Activated CD4-positive, alpha-beta T cell treated with anti-CD3 and anti-CD28 coated beads for 24 hours (primary cell): ENCODE data around the gene FOXE1.
A peak's percentile ranks its signal among the peaks of the same experiment; 100 is the strongest.

ENCODE experiments used
- DNase-seq, 2 donors: peaks; one replicate each; pipeline ENCODE4 v3.0.0-alpha.2; 2020; ENCODE audit warnings: low read depth in 2 of 2

FOXE1 gene

DNA sequence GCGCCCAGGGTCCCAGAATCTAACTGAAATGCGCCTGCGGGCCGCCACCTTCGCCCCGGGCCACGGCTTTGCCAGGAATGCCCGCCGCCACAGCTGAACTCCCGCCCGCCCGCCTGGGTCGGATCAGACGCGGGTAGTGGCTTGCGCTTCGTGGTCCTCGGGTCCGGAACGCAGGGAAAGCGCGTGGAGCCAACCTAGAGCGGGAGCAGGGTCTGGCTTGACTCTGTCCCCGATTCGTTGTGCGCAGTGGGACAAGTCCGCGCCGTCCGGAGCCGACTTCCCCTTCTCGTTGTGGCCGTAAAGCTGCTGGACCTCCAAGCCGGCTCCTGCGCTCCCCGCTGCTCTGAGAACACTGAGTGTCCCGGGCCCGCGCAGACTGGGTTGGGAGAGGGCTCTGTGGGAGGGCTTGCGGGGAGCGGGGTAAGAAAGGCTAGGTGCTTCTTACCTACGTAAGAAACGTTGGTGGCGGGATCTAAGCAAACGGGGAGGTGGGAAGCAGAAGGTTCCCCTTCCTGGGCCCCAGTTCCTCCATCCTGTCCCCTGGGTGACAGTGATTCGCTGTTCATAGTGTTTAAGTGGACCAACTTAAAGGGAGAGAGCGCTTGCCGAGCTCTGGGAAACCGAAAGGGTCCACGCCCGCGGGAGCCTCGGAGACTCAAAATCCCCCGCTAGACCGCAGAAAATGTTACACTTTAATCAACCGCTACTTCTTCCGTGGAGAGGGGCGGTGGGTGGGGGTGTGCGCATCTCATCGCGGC lies 4.4 kb upstream of the FOXE1 start:
- DNase-seq: no peak

DNA sequence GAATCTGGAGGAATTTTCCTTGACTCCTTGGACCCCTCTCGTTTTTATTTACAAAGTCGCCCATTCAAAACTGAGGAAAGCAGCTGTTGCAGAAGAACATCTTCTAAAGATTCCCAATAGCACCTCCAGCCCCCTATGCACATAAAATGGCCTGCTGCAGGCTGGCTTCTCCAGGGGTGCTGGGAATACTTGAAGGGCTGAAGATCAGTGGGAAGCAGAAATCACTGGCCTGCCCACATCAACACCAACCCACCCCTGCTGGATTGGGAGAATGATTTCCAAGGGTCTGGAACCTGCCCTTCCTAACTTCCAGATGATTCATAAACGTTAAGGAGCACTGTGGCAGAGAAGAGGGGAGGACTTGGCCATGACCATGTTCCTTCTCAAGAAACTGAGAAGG lies 3.0 kb upstream of the FOXE1 start:
- DNase-seq: no peak

DNA sequence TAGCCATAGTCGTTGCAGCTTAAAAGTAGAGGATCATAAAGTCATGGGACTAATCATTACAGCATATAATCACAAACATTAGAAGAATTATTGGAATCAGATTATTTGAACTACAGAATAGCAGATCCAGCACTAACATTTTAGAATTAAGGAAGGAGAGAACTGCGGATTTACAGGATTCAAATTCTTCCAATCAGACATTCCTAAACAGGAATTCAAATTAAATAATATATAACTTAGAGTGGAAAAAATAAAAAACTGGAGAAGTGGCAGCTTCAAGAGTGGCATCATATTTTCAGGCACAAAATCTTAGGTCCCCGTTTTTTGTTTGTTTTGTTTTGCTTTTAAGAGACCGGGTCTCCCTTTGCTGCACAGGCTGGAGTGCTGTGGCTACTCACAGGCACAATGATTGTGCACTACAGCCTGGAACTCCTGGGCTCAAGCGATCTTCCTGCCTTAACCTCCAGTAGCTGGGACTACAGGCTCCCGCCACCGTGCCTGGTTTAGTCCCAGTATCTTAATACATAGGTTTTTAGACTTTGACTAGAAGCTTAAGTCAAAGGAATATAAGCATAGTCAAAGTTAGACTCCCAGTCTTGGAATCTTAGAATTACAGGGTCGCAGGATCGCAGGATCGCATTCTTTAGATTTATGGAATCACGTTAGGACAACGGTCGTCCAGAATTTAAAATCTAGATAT lies 2.1 kb upstream of the FOXE1 start:
- no peak for DNase-seq

DNA sequence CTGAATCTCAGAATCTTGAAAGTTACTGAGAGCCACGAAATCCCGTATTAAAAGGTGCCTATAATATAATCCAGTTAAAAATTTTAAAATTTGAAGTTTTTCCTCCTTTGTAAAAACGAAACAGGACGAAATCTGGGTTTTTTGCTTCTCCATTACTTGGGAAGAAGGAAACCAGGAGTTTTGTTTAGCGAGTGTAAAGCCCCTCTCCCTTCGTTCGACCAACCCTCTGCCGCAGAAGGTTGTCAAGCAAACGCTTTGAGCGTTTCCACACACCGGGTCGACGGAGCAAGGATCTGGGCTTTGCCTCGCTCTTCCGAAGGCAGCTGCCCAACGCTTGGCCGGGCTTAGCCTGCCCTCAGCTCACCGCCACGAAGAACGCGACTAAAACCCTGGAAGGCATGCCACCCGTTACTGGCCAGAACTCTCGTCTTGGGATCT lies 1.6 kb upstream of the FOXE1 start:
- DNase-seq: no peak

DNA sequence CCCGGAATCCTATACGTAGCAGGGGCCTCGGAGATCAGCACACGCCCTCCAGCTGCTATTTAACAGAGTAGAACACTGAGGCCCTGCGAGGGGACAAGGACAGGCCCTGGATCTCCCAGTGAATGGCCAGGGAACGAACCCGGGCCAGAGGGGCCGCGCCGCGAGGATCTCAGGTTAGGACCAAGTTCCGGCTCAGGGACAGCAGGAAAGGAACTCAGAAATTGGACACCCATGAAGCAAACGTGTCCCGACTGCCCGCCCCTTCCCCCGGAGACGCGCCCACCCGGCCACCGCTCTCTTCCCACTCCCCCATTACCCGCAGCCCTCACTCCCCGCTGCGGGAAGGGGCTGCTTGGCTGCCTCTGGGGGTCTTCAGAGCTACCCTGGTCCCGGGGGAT lies 1.0 kb upstream of the FOXE1 start:
- DNase-seq: no peak

DNA sequence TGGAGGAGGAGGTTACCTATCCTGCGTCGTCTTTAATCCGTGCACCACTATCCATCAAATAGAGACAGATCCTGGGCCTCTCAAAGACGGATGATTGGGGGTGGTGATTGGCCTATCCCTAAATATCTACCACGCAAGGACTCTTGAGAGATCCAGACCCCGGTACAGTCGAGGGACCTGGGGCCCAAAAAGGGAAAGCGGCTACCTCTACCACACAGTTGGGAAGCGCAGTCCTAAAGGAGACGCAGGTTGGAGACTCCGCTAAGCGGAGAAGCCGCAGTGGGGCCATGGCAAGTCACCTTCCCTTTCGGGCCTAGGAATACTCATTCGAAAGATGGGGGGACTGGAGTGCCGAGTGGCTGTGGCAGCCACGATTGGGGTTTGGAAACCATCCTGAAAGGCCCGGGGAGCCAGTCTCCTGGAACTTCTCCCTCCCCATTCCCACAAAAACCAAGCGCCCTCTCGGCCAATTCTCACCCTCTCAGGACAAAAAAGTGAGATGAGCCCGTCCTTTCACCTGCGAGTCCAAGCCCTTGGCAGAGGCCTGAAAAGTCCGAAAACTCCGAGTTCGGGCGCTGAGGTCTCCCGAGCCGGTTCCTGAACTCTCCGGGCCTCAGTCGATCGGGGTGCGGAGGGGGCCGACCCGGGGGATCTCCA lies 499 bp upstream of the FOXE1 start:
- DNase-seq: no peak

DNA sequence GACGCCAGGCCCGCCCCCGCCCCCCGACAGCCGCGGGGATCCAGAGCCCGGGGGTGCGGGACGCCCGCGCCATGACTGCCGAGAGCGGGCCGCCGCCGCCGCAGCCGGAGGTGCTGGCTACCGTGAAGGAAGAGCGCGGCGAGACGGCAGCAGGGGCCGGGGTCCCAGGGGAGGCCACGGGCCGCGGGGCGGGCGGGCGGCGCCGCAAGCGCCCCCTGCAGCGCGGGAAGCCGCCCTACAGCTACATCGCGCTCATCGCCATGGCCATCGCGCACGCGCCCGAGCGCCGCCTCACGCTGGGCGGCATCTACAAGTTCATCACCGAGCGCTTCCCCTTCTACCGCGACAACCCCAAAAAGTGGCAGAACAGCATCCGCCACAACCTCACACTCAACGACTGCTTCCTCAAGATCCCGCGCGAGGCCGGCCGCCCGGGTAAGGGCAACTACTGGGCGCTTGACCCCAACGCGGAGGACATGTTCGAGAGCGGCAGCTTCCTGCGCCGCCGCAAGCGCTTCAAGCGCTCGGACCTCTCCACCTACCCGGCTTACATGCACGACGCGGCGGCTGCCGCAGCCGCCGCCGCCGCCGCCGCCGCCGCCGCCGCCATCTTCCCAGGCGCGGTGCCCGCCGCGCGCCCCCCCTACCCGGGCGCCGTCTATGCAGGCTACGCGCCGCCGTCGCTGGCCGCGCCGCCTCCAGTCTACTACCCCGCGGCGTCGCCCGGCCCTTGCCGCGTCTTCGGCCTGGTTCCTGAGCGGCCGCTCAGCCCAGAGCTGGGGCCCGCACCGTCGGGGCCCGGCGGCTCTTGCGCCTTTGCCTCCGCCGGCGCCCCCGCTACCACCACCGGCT lies 1.0 kb downstream of the FOXE1 start:
- peak; percentile 28 to 43 for DNase-seq

DNA sequence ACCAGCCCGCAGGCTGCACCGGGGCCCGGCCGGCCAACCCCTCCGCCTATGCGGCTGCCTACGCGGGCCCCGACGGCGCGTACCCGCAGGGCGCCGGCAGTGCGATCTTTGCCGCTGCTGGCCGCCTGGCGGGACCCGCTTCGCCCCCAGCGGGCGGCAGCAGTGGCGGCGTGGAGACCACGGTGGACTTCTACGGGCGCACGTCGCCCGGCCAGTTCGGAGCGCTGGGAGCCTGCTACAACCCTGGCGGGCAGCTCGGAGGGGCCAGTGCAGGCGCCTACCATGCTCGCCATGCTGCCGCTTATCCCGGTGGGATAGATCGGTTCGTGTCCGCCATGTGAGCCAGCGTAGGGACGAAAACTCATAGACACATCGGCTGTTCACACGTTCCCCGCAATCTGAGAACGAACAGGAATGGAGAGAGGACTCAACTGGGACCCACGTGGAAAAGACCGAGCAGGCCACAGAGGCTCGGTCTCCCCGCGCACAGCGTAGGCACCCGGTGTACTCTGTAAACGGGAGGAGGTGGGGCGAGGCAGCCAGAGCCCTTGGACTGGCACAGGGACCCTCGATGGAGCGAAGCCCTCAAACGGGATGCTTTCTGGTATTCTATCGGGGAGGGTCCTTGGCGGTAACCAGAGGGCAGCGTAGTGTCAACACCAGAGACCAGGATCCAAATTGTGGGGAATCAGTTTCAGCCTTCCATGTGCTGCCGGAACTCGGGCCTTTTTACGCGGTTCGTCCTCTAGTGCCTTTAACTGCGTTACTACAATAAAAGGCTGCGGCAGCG lies 1.9 kb downstream of the FOXE1 start:
- no peak for DNase-seq

DNA sequence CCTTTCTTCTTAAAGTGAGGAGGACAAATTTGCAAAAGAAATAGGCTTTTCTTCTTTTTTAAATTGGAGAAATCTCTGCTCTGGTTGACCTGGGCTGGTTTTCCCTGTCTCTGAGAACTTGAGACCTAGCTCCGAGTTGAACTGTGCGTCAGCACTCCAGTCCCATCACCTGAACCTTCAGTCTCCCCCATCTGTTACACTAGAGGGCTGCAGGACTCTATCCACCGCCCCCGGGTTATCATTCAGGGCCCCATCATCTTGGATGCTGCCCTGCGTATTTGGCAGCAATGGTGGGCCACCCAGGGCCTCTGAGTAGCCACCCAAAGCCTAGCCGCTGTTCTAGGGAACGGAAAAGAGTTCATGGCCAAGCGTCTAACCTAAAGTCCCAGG lies 2.5 kb downstream of the FOXE1 start:
- DNase-seq: no peak

DNA sequence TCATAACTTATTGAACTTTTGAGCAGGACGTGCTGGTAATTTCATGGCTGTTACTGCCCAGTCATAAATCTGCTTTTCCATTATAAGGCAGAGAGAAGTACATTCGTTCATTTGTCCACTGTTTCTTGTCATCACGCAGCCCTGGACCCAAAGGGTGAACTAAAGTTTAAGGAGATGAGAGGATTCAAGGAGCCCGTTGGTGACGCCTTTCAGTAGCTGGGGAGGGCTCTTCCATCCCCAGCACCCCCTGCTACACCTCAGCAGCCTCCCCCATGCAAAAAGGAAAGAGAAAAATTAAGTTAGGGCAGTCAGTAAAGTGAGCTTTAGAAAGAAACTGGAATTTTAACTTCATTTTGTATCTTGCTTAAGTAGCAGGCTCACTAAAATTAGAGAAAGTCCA lies 2.9 kb downstream of the FOXE1 start:
- no peak for DNase-seq

DNA sequence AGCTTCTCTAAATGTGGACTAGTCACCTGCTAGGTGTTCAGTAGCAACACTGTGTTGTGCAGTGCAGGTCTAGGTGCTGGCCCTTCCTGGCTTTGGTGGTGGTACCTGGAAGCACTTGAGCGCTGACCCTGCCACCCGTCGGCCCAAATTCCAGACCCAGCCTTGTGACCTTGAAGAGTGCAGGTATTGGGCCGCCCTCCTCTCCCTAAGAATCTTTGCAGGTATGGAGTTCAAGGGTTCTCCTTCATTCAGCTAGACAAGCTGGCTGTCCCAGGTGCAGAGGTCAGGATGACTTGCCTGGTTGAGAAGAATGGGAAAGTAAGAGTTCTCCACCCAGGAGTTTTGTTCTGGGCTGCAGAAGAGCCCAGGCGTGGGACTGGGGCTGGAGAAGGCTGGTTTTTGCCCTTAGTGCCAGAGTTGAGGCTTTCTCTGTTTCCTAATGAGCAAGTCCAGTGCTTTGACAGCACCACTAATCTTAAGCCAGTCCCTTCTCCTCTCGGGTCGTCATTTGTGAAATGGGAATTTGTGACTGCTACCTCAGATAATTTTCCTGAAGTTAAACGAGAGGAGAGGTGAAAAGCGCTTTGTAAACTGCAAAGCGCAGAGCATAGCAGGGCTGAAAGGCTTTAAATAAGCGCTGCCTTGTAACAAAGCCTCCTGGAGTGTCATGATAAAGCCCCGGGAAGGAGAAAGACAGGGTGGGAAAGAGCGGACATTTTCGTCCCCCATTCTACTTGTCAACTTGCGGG lies 4.0 kb downstream of the FOXE1 start:
- no peak for DNase-seq

DNA sequence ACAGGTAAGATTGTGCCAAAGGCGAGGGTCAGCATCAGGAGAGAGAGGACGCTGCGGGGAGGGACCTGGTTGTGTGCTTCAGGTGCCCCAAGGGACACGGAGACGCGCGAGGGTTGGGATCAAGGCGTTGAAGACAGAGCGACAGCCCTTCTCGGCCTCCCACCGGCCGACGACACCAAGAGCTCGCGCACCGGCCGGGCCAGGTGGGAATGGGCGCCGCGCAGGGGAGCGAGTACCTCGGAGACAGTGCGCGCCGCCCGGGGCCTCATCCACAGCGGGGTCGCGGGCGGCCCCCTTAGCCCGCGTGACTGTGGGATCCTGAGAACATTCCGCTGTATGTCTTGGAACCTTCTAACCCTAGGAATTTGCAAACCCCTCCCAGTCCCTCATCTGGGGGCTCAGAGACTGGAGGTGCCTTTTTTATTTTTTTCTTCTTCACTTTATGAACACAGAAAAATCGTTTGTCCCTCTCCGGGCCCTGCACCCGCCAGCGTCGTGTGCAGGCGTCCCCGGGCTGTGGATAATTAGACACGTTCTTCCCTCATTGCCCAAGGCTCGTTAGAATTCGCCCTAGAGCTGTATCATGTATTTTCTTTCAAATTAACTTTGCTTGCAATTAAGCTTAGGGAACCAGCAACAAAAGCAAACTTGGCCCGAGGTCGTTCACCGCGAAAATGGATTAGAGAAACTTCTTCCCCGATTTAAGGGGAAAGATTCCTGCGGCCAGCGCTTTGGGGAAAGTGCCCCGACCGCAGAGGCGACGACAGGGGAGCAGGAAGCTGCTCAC lies 4.8 kb downstream of the FOXE1 start:
- no peak for DNase-seq

DNA sequence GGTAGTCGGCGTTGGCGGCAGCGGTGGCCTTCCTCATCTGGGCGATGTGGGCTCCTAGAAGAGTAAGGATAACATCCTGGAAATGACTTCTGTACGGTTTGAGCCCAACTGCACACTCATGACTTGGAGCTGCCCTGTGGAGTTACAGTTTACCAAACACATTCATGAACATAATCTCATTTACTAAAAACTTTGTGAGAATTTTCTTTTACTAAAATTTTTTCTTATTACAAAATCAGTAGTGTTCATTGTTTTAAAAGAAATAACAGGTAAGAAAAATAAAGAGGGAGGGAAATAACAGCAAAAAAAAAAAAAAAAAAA lies 5.3 kb downstream of the FOXE1 start:
- no peak for DNase-seq

DNA sequence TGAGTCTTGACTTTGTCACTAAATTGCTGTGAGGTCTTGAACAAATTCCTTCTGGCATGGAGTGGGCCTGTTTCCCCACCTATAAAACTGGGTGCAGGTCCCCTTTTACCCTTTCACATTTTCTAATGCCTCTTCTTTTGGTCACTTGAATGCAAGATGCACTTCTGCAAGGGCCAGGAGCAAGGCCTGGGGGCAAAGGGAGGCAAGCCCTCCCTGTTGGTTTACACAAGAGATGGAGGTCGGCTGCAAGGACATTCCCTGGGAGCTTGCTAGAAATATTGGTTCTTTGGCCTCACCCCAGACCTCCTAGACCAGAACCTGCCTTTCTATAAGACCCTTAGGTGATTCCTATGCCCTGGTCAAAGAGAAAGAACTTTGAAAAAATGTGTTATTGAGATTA lies 5.8 kb downstream of the FOXE1 start:
- DNase-seq: no peak

DNA sequence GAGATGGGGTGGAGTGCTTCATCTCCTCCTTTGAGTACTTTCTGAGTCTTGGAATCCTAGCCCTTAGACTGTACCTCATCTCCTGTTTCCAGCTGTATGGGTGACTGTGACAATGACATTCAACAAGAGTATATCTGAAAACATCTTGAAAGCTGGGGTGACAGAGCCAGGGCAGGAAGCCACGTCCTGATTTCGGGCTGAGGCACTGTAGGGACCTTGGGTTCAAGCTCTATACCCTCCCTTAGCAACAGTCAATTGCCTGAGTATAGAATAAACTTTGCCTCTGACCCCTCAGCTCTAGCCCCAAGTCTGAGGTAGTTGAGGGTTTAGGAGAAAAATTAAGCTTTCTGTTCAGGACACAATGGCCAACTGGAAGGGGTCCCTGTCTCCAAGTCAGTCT lies 6.3 kb downstream of the FOXE1 start:
- no peak for DNase-seq

DNA sequence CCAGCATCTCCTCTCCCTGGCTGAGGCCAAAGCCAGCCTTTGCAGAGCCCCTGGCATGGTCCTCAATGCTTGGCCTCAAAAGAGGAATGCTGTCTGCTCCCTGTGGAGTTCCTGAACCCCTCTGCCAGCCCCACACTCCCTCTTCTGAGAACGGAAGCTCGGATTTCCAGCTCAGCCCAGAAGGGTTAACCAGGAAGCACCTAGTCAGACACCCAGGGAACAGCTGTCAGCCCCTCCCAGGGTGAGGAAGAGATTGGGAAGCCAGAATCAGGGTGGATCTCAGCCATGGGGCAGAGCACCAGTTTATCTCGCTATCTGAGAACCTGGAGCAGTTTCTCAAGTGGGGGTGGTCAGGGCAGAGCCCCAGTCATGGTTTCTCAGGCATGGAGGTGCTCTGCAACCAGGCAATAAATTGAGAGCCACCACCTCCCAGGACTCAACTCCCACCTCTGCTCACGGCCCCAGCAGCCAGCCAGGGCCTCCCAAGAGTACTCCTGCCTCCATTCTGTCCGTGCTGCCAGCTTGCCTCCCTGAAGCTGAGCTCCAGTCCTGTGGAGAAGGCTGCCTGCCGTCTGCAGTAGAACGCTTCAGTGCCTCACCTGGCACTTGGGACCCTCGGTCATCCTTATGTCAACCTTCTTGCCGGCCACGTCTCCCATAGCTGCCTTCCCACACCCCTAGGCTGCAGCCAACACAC lies 7.6 kb downstream of the FOXE1 start:
- no peak for DNase-seq

DNA sequence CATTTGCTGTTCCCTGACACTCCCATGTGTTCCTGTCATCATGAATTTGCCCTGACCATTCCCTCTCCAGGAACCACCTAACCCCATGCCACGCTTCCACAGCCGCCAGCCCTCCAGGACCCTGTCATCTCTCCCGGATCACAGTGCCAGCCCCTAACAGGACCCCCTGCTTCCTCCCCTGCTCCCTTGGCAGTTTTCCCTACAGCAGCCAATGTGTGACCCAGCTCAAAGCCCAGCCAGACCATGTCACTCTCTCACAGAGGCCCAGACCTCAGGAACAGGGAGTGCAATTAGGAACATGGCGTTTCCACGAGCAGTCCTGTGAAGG lies 8.1 kb downstream of the FOXE1 start:
- no peak for DNase-seq

DNA sequence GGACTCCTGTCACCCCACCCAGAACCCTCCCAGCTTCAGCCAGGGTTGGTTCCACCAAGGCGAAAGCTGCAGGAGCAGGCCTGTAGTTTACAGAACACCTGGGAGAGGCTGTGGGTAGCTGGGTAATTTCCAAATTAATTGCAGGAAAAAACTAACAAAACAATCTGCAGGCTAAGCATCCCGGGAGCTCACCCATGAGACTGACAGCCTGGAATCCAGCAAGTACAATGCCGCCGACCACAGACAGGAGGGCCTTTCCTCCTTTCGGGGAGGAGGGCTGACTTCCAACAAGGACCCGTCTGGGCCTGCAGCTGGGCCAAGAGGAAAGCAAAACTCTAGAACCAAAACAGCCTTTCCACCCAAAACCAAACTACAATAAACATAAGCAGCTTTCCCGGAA lies 10.3 kb downstream of the FOXE1 start:
- DNase-seq: no peak

DNA sequence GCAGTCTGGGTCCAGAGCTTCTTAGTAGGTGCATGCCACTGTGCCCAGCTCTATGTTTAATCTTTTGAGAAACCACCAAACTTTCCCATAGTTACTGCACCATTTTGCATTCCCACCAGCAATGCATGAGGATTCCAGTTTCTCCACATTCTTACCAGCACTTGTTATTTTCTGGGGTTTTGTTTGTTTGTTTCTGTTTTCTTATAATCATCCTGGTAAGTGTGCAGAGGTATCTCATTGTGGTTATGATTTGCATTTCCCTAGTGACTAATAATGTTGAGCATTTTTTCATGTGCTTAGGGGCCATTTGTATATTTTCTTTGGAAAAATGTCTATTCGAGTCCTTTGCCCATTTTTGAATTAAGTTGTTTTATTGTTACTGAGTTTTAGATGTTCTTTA lies 11.4 kb downstream of the FOXE1 start:
- DNase-seq: no peak

DNA sequence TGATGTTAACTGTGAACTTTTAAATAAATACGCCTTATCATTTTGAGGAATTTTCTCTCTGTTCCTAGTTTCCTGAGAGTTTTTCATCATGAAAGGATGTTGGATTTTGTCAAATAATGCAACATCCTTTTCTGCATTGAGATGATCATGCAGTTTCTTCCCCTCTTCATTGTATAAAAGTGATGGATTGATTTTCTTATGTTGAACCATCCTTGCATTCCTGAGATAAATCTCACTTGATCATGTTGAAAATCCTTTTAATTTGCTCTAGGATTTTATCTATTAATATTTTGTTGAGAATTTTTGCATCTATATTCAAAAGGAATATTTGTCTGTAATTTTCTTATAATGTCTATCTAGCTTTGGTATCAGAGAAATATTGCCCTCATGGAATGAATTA lies 13.3 kb downstream of the FOXE1 start:
- DNase-seq: no peak
